ENCODE results near the gene H3-3A. TPM values are rescaled to one million over a fixed set of nuclear protein-coding genes. Genes with fewer than 3 reads are reported as not detected.

Gene H3-3A
- total and polyA plus RNA-seq, 12 donors: 259 to 452 (median 317) TPM

DNA sequence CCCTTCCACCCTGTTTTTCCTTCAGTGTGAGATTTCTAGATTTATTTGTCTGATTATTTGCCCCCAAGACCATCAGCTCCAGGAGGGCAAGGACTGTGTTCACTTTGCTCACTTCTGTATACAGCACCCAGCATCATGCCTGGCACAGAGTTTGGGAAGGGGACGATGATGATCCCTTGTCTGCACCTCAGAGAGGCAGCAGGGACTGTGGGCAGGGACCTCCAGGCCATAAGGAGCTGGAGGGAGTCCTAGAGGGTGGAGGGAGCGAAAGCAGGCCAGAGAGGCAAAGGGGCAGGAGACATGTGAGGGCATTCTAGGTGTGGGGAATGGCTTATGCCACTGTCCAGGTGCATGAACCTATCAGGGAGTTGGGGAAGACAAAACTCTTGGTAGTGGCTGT is 32.8 kb downstream of the H3-3A start:
- TF ChIP-seq, protein P1, sequence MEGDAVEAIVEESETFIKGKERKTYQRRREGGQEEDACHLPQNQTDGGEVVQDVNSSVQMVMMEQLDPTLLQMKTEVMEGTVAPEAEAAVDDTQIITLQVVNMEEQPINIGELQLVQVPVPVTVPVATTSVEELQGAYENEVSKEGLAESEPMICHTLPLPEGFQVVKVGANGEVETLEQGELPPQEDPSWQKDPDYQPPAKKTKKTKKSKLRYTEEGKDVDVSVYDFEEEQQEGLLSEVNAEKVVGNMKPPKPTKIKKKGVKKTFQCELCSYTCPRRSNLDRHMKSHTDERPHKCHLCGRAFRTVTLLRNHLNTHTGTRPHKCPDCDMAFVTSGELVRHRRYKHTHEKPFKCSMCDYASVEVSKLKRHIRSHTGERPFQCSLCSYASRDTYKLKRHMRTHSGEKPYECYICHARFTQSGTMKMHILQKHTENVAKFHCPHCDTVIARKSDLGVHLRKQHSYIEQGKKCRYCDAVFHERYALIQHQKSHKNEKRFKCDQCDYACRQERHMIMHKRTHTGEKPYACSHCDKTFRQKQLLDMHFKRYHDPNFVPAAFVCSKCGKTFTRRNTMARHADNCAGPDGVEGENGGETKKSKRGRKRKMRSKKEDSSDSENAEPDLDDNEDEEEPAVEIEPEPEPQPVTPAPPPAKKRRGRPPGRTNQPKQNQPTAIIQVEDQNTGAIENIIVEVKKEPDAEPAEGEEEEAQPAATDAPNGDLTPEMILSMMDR (IDR thresholded peaks at IDR 0.05): no peak
- no peak for ATAC-seq

DNA sequence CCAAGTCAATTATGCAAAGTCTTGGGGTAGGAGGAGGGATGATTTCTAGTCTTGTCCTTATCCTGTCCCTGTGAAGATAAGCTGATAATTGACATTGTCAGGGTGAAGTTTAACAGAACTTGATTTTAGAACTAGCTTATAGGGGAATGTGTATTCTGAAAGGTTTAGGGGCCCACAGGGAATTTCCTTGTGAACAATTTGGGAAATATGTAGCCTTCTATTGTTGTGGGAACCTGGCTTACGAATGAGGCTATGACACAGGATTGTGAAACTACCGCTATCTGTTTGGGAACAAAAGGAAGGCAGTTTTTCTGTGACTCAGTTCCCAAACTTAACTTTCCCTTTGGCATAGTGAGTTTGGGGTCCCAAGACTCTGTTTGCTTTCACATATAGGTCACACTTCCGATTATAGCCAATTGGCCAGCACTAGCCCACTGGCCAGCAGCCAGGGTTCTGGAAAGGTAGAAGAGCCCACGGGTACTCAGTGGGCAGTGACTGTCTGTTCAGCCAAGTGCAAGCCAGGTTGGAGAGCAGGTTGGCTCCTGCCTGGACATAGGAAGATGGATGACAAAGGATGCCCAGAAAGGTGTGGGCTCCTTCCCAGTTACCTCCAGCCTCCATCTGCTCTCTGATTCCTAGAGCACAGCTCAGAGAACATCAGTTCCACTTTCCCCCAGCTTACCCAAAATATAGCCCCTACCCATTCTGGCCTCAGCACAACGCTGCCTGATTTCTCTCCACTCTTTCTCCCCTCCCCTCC is 35.5 kb downstream of the H3-3A start:
- ATAC-seq (no peak), DNase-seq (no peak)
- no peaks in the 10 kb centered on the region for H3K27me3 ChIP-seq
- no peak overlapping the region for H3K4me3 ChIP-seq
- 76 to 78% methylated on average over 5 of the region's 5 CpGs for WGBS, 2 donors
- H3K9me3 ChIP-seq: no peaks in the 10 kb centered on the region
- TF ChIP-seq, protein P1 (IDR thresholded peaks at IDR 0.05): no peak
- intact Hi-C loops (cut with DNase I): no loop called here
- H3K36me3 ChIP-seq: no peaks in the 10 kb centered on the region
- H3K27ac ChIP-seq: no peak overlapping the region
- peaks cover 0 to 15% (median 8%) of the 10 kb centered on the region in 9 donors for H3K4me1 ChIP-seq

More for the DNA sequence above, 32.8 kb downstream of the H3-3A start:
- H3K4me3 ChIP-seq: no peak overlapping the region
- no peak overlapping the region for H3K27ac ChIP-seq
- H3K4me1 ChIP-seq: peaks cover 0 to 6% (median 5%) of the 10 kb centered on the region in 9 donors
- WGBS, 2 donors: 88 to 95% methylated on average over 2 of the region's 2 CpGs
- H3K36me3 ChIP-seq: no peaks in the 10 kb centered on the region
- no peaks in the 10 kb centered on the region for H3K27me3 ChIP-seq
- no peaks in the 10 kb centered on the region for H3K9me3 ChIP-seq
- intact Hi-C loops (cut with DNase I): no loop called here
- no peak for DNase-seq

DNA sequence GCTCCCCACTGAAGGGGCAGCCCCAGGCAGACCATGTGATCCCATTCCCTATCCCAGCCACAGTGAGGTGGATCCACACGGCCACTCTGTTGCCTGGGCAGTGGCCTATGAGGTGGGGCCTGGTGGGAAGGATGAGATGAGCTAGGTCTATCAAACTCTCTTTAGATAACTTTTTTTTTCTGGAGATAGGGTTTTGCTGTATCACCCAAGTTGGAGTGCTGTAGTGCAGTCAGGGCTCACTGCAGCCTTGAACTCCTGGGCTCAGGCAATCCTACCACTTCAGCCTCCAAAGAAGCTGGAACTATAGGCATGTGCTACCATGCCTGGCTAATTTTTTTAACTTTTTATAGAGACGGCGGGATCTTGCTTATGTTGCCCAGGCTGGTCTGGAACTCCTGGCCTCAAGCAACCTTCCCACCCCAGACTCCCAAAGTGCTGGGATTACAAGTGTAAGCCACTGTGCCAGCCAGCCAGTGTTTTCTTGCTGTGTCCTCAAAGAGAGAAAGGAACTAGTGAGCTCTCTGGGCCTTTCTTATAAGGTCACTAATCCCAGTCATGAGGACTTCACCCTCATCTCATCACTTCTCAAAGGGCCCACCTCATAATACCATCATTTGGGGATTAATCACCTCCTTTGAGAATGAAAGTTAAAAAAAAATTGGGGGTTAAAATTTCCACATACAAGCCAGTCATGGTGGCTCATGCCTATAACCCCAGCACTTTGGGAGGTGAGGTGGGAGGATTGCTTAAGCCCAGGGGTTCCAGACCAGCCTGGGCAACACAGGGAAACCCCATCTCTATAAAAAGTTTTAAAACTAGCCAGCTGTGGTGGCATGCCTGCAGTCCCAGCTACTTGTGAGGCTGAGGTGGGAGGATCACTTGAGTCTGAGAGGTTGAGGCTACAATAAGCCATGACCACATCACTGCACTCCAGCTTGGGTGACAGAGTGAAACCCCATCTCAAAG is 36.6 kb downstream of the H3-3A start:
- H3K27me3 ChIP-seq: no peaks in the 10 kb centered on the region
- TF ChIP-seq, protein P1 (IDR thresholded peaks at IDR 0.05): no peak
- H3K4me1 ChIP-seq: peaks cover 0 to 15% (median 8%) of the 10 kb centered on the region in 9 donors
- H3K27ac ChIP-seq: no peak overlapping the region
- no peaks in the 10 kb centered on the region for H3K36me3 ChIP-seq
- intact Hi-C loops (cut with DNase I): no loop called here
- 93 to 97% methylated on average over 3 of the region's 3 CpGs for WGBS, 2 donors
- no peak overlapping the region for H3K4me3 ChIP-seq
- ATAC-seq: no peak
- no peaks in the 10 kb centered on the region for H3K9me3 ChIP-seq
- no peak for DNase-seq

All from heart right ventricle (tissue), 16 donors.